WI38 (cell line): ENCODE results near the gene SYVN1.
A peak's percentile ranks its signal among the peaks of the same experiment; 100 is the strongest.

Experiments
- H3K4me3 ChIP-seq: 2 replicates; pipeline ENCODE4 v1.5.1; 2011; ENCODE audit warnings: low read depth, mild to moderate bottlenecking, control low read depth, low read length
- CTCF ChIP-seq: IDR thresholded peaks from 2 replicates; pipeline ENCODE4 v1.5.1; 2012; ENCODE audit warnings: low read depth, mild to moderate bottlenecking, control low read depth, low read length

The SYVN1 gene

GRCh38 chr11:65104628-65105027, 29.7 kb downstream of the SYVN1 start:
- no peak overlapping the region for H3K4me3 ChIP-seq
- TF ChIP-seq CTCF = no peak

GRCh38 chr11:65103476-65103875, 30.8 kb downstream of the SYVN1 start:
- H3K4me3 ChIP-seq = no peak overlapping the region
- TF ChIP-seq CTCF = no peak

GRCh38 chr11:65102142-65103095, 31.9 kb downstream of the SYVN1 start:
- no peak overlapping the region for H3K4me3 ChIP-seq
- TF ChIP-seq CTCF = no peak

GRCh38 chr11:65100674-65101350, 33.5 kb downstream of the SYVN1 start:
- H3K4me3 ChIP-seq = no peak overlapping the region
- TF ChIP-seq CTCF = no peak

- TF ChIP-seq CTCF = no peak
- H3K4me3 ChIP-seq = peak overlapping the region; percentile 78
Observed at GRCh38 chr11:65096926-65097325, 37.4 kb downstream of the SYVN1 start.

- H3K4me3 ChIP-seq = peak within 1 kb of the TSS; percentile 78
- no peak for TF ChIP-seq CTCF
Observed at GRCh38 chr11:65095974-65096806, 38.1 kb downstream of the SYVN1 start, which contains the start of gene VPS51. Gene VPS51, plus strand, starts transcription at chr11:65096214. Its CDS starts 37 bp downstream, at chr11:65096251.
